ENCODE measurements around the gene NDE1.
"Not testable (repeated sequence)": the region's sequence is repeated elsewhere in the genome, so short reads cannot be mapped to it uniquely, and the experiment has no call there.

Gene NDE1

GRCh38 chr16:15650019-15650697, at the start of gene NDE1:
Gene NDE1 (plus strand): TSS chr16:15650245. CDS start chr16:15664779, 14,534 bp downstream.
- DNase-seq (ENCODE audit: low read depth): peak; percentile 78

DNA sequence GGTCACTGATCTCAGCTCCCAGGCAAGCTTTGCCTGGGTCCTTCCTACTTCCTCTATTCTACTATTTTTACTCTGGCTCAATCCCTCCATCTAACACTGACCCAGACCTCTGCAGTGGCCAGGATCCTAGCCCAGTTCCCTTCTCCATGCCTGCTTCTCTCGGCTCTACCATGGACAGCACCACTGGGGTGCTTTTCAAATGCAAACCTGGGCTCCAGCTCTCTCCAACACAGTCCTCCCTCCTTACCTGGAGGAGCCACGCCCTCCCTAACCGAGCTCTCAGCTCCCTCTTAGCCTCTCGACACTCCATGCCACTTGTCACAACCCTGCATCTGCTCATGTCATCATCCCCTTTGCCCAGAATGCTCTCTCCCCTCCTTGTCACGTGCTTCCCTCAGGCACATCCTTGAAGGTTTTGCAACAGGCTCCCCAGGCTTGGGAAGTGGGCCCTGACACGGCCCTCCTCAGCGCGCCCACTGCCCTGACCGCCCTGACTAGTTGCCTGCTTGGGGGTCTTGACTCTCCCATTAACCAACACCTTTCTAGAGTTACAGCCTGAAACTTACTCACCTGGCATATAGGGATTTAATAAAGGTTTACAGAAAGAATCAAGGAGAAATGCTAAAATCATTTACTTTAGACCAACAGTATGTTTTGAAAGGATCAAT, 48.7 kb upstream of the NDE1 start:
- no peak for DNase-seq (ENCODE audit: low read depth)

DNA sequence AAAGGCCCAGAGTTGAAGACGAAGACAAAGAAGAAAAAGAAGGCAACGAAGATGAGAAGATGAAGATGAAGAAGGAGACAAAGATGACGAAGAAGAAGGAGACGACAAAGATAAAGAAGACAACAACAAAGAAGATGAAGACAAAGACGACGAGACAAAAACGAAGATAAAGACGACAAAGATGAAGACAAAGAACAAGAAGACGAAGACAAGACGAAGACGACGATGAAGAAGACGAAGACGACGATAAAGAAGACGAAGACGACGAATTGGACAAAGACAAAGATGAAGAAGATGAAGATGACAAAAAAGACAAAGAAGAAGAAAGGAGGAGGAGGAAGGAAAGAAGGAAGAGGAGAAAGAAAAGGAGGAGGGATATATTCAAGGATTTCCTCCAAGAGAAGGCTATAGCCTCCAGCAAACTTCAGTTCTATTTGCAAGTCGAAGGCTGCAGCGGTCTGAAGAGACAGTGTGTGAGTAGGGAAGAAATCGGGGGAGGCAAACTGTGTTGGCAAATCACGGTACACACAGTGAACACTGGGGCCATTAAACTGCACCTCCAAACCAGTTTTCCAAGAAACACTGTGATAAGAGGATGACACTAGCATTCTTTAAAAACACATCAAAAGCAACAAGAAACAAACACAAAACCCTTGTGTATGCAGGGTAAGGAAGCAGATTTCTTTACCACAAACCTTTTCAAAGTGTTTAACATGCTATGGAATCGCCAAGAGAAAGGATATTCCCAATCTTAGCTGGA, 47.6 kb upstream of the NDE1 start:
- DNase-seq (ENCODE audit: low read depth): no peak

DNA sequence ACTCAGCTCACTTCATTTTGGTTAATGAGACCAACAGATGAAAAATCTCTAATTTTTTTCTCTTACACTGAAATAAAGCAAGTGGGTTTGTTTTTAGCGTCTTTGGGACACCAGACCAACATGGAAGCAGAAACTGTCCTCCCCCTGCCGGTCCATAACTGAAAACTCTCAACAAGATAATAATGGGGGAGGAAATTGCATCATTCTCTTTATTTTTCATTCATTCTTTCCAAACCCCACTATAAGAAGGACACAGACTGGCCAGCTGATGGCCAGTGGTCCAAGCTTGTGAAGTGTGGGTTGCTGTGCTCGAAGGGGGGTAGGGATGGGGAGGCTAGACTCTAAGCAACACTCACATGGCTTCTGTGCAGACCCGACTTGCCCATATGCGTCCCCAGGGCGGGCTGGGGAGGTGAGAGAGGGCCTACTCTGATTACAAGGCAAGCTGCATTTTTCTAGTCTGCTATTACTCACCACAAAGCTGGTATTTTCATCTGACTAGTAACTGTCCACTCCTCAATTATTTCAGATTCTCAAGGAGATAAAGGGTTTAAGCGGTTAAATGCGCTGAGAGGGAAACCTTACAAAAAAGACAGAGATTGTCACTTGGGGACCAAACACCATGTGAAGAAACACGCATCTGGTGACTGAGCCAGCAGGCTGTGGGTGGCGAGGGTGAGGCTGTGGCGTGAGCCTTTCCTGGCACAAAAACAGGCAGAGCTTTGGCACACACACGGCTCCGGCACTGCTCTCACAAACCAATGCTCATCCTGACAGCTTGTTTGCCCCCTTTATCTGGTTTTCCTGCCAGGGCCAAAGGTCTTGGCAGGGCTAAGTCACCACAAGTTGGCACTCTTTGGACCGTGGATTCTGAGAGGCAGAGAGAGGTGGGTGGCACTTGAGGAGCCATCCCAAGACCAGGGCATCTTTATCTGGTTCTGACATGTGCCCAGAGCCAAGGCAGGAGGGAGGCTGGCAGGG, 45.3 kb upstream of the NDE1 start:
- no peak for DNase-seq (ENCODE audit: low read depth)

- no peak for DNase-seq (ENCODE audit: low read depth)
Observed at GRCh38 chr16:15605839-15606517, 44.1 kb upstream of the NDE1 start.

DNA sequence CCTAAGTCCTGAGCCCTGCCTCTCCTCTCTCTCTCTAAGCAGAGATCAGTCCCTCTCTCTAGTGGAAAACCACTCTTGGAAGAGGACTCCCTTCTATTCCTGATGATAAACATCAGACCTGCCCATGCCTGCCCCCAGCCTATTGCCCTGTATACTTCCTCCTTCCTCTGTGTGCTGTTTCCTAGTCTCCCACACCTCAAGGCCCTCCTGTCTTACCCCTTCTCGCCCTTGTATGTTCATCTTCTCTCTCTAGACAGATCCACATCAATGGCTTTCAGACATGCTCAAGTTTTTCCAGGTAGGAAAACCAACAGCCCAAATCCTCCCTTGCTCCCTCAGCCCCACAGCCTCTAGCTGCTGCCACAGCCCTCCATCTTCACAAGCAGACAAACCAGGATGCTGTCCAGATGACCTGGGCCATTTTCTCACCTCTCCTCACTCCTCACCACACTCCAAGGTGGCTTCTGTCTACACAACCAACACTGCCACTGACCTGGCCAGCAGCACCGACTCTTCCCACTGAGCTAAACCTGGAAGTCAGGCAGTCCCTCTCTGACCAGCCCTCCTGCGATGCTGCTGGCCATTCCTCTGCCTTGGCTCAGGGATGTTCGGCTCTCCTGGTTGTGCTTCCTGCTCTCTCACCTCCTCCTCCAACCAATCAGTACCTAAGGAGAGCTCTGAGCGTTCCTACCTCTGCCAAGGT, 43.4 kb upstream of the NDE1 start:
- no peak for DNase-seq (ENCODE audit: low read depth)

DNA sequence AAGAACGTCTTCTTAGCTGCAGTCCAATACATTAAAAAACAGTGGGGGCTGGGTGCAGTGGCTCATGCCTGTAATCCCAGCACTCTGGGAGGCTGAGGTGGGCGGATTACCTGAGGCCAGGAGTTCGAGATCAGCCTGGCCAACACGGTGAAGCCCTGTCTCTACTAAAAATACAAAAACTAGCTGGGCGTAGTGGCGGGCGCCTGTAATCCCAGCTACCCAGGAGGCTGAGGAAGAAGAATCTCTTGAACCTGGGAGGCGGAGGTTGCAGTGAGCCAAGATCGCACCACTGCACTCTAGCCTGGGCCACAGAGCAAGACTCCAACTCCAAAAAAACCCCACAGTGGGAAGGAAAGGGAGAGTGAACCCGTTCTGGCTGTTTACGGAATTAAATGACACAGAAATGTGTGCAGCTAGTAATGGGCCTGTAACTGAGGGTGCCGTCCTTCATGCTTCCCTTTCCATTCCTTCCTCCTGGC, 42.8 kb upstream of the NDE1 start:
- DNase-seq (ENCODE audit: low read depth): not testable (repeated sequence)

- DNase-seq (ENCODE audit: low read depth): no peak
Observed at GRCh38 chr16:15607700-15608396, 42.2 kb upstream of the NDE1 start.

- no peak for DNase-seq (ENCODE audit: low read depth)
Observed at GRCh38 chr16:15608398-15609285, 41.4 kb upstream of the NDE1 start.

GRCh38 chr16:15609286-15609649, 40.8 kb upstream of the NDE1 start:
- no peak for DNase-seq (ENCODE audit: low read depth)

GRCh38 chr16:15610369-15610871, 39.6 kb upstream of the NDE1 start:
- no peak for DNase-seq (ENCODE audit: low read depth)

- DNase-seq (ENCODE audit: low read depth): no peak
Observed at GRCh38 chr16:15611610-15612009, 38.4 kb upstream of the NDE1 start.

GRCh38 chr16:15613676-15614075, 36.4 kb upstream of the NDE1 start:
- DNase-seq (ENCODE audit: low read depth): no peak

DNA sequence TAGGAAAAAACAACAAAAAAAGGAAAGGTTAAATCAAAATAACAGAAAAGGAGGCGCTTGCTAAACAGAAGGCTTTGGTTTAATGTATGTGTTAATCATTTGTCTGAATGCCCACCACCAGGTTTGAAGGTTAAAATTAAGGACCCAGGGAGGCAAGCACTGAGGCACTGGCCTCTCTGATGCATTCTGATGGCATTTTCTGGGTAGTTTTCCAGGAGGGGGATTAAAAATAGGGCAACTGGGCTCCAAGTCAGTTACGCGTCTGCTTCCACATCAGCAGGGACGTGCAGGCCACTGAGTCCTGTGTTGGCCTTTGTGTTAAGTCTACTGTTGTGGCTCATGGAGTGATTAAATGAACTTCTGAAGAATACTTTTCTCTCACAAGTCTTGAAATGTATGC, 34.0 kb upstream of the NDE1 start:
- DNase-seq (ENCODE audit: low read depth): no peak

- no peak for DNase-seq (ENCODE audit: low read depth)
Observed at GRCh38 chr16:15616475-15617165, 33.4 kb upstream of the NDE1 start.

- no peak for DNase-seq (ENCODE audit: low read depth)
Observed at GRCh38 chr16:15617901-15618300, 32.1 kb upstream of the NDE1 start.

DNA sequence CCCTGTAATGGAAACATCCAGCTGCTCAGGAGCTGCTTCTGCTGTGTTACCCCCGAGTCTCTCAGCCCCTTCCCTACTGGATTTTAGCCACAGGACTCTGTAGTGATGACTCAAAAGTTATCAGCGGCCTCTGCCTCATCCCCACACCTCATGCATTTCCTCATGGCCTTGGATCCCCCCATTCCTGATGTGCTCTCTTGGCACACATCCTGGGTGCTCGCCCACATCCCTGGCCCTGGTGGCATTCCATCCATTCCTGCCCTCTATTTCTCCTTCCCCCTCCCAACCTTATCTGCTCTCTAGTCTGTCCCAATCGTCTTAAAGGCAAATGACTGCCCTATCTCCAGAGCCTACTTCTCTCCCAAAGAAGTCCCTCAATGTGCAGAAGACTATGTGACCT, 31.7 kb upstream of the NDE1 start:
- DNase-seq (ENCODE audit: low read depth): no peak

GRCh38 chr16:15620611-15621195, 29.3 kb upstream of the NDE1 start:
- DNase-seq (ENCODE audit: low read depth): no peak
